Sigmoid colon (tissue), 4 donors: ENCODE data around the gene CA7.

Source experiments
- POLR2A ChIP-seq, 2 donors: fragments of 450-650 bp; IDR thresholded peaks; one replicate each; pipeline ENCODE4 v1.6.1; 2016; ENCODE audit warnings: antibody characterized with exemption in 2 of 2, mild to moderate bottlenecking in 2 of 2, moderate library complexity in 2 of 2
- POLR2AphosphoS5 ChIP-seq, 4 donors: sonication (generic); formaldehyde crosslinking; IDR thresholded peaks; one replicate each; pipeline ENCODE4 v1.6.1; 2017; ENCODE audit warnings: antibody characterized with exemption in 4 of 4
- TF ChIP-seq, protein P1 (sequence below), 4 experiments: fragments of 450-650 bp in 3 of 4; fragments of 200-600 bp in 1 of 4; IDR thresholded peaks; one replicate each; pipeline ENCODE4 v1.5.1; 2016 to 2019; ENCODE audit warnings: antibody characterized with exemption in 4 of 4, mild to moderate bottlenecking in 3 of 4, moderate library complexity in 2 of 4

DNA sequence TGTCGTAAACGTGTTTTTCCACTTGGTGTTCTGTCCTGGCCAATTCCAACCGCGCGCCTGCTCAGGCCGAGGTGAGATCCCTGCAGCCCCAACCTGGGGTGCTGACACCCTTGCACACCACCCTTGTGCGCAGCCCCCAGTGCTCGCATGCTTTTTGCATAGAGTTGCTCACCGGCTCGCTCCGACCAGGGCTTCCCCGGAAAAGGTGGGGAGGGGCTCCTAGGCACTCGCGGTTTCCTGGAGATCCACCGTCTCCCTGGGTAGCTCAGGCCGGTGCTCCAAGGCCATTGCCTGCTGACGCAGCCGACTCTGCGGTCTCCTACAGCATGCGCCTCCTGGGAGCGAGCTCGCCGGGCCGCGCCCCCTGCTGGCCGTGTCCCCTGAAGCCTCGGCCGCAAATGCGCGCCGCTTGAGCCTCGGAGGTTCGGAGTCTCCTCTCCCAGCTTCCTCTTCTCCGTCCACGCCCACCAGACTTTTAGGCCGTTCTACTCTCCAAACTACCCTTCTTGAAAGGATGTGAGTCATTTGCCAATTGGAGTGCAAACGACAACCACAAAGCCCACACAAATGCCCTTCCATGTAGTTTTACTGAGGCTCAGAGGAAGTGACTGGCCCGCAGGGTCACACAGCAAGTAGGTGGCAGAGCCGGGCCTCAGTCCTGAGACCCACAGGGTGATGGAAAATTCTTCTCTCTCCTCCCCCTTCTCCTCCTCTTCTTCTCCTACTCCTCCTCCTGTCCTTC is 28.9 kb downstream of the CA7 start:
- TF ChIP-seq, protein P1, sequence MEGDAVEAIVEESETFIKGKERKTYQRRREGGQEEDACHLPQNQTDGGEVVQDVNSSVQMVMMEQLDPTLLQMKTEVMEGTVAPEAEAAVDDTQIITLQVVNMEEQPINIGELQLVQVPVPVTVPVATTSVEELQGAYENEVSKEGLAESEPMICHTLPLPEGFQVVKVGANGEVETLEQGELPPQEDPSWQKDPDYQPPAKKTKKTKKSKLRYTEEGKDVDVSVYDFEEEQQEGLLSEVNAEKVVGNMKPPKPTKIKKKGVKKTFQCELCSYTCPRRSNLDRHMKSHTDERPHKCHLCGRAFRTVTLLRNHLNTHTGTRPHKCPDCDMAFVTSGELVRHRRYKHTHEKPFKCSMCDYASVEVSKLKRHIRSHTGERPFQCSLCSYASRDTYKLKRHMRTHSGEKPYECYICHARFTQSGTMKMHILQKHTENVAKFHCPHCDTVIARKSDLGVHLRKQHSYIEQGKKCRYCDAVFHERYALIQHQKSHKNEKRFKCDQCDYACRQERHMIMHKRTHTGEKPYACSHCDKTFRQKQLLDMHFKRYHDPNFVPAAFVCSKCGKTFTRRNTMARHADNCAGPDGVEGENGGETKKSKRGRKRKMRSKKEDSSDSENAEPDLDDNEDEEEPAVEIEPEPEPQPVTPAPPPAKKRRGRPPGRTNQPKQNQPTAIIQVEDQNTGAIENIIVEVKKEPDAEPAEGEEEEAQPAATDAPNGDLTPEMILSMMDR (IDR thresholded peaks at IDR 0.05), result peak; percentile 51 to 89 (median 80)
- TF ChIP-seq POLR2A (IDR thresholded peaks at IDR 0.05) (no peak), POLR2AphosphoS5 (IDR thresholded peaks at IDR 0.05) (no peak)
